HG02763 (cell line): ENCODE measurements around the gene SH3D19.

Experiments
- ATAC-seq: cut with Tn5 transposase; IDR thresholded peaks from one replicate; pipeline ENCODE4 v1.9.1; 2021; ENCODE audit warnings: mild to moderate bottlenecking, moderate library complexity; ENCODE audit not compliant: unreplicated experiment

The SH3D19 gene

GRCh38 chr4:151199319-151200190 lies 125.8 kb downstream of the SH3D19 start:
- no peak for ATAC-seq

GRCh38 chr4:151198748-151199147 lies 126.7 kb downstream of the SH3D19 start:
- no peak for ATAC-seq

GRCh38 chr4:151197247-151197646 lies 128.2 kb downstream of the SH3D19 start:
- no peak for ATAC-seq

GRCh38 chr4:151195801-151196200 lies 129.6 kb downstream of the SH3D19 start:
- no peak for ATAC-seq

GRCh38 chr4:151193414-151193813 lies 132.0 kb downstream of the SH3D19 start:
- no peak for ATAC-seq

- no peak for ATAC-seq
Measured at GRCh38 chr4:151192556-151193235, 132.7 kb downstream of the SH3D19 start.

- no peak for ATAC-seq
Measured at GRCh38 chr4:151184523-151185458, 140.6 kb downstream of the SH3D19 start.

- no peak for ATAC-seq
Measured at GRCh38 chr4:151182455-151182996, 142.9 kb downstream of the SH3D19 start.

GRCh38 chr4:151176685-151177084 lies 148.7 kb downstream of the SH3D19 start:
- ATAC-seq = no peak

GRCh38 chr4:151175754-151176631 lies 149.4 kb downstream of the SH3D19 start:
- no peak for ATAC-seq

GRCh38 chr4:151175233-151175632 lies 150.2 kb downstream of the SH3D19 start:
- ATAC-seq = no peak

- no peak for ATAC-seq
Measured at GRCh38 chr4:151174784-151175183, 150.6 kb downstream of the SH3D19 start.

GRCh38 chr4:151173871-151174270 lies 151.5 kb downstream of the SH3D19 start:
- ATAC-seq = no peak

- ATAC-seq = no peak
Measured at GRCh38 chr4:151169900-151170299, 155.5 kb downstream of the SH3D19 start.

- no peak for ATAC-seq
Measured at GRCh38 chr4:151169223-151169622, 156.2 kb downstream of the SH3D19 start.

GRCh38 chr4:151167561-151167960 lies 157.8 kb downstream of the SH3D19 start:
- ATAC-seq = no peak

- ATAC-seq = no peak
Measured at GRCh38 chr4:151166636-151167035, 158.8 kb downstream of the SH3D19 start.

- no peak for ATAC-seq
Measured at GRCh38 chr4:151165205-151166000, 160.0 kb downstream of the SH3D19 start.

- no peak for ATAC-seq
Measured at GRCh38 chr4:151163855-151164254, 161.6 kb downstream of the SH3D19 start.
